Testis (tissue), 3 donors: ENCODE measurements around the gene CFAP77. TPM values are rescaled to one million over a fixed set of nuclear protein-coding genes. Genes with fewer than 3 reads are reported as not detected.

Experiments used
- DNase-seq: peaks from one replicate; pipeline ENCODE4 v3.0.0-alpha.2; 2019
- H3K27ac ChIP-seq, 2 donors: fragments of 200-600 bp; sonication (generic); one replicate each; pipeline ENCODE4 v1.5.1; 2019
- H3K27me3 ChIP-seq: fragments of 200-600 bp; sonication (generic); one replicate; pipeline ENCODE4 v1.5.1; 2019
- H3K36me3 ChIP-seq: fragments of 200-600 bp; sonication (generic); one replicate; pipeline ENCODE4 v1.5.1; 2017; ENCODE audit warnings: low read depth; ENCODE audit errors: missing control alignments
- H3K4me1 ChIP-seq: fragments of 200-600 bp; sonication (generic); one replicate; pipeline ENCODE4 v1.5.1; 2019
- H3K4me3 ChIP-seq, 2 donors: fragments of 200-600 bp; sonication (generic); one replicate each; pipeline ENCODE4 v1.5.1; 2017 to 2019
- H3K9me3 ChIP-seq: fragments of 200-600 bp; sonication (generic); one replicate; pipeline ENCODE4 v1.5.1; 2017
- POLR2A ChIP-seq: fragments of 450-650 bp; IDR thresholded peaks from one replicate; pipeline ENCODE4 v1.6.1; 2017; ENCODE audit warnings: antibody characterized with exemption, mild to moderate bottlenecking, moderate library complexity
- WGBS, 2 donors: methylation state at CpG; one replicate each; pipeline ENCODE4 v1.1.5; 2018; 5-methylcytosine and 5-hydroxymethylcytosine counted together
- intact Hi-C: fragments of 100-400 bp; cut with DNase I; formaldehyde crosslinking; loops from one replicate; pipeline ENCODE4 v1.15.1; 2023; ENCODE audit warnings: low total_unique reads
- polyA plus RNA-seq: library from polyadenylated mRNA; stranded (reverse); fragments of 350-450 nt; fragmentation: Illumina TruSeq; extraction: RNeasy Lipid Tissue Mini Kit (QIAGEN cat#74804); gene quantifications from one replicate; pipeline ENCODE4 v1.2.3, GENCODE V29; 2014; ENCODE audit warnings: low read depth, low replicate concordance; ENCODE audit not compliant: insufficient read depth
- total RNA-seq, 2 donors: library from RNA; depleted of rRNA; stranded (reverse); fragments of >200 nt; gene quantifications; one replicate each; pipeline ENCODE4 v1.2.3, GENCODE V29; 2016
- TF ChIP-seq, protein P1 (sequence below), 3 experiments: fragments of 450-650 bp in 2 of 3; fragments of 200-600 bp in 1 of 3; sonication (generic) in 1 of 3; IDR thresholded peaks; one replicate each; pipeline ENCODE4 v1.5.1; 2016 to 2019; ENCODE audit warnings: antibody characterized with exemption in 3 of 3, mild to moderate bottlenecking in 2 of 3, moderate library complexity in 1 of 3

Gene CFAP77
- total and polyA plus RNA-seq, 3 donors from 2014 or later: 13.6 to 36.2 (median 20.9) TPM

DNA sequence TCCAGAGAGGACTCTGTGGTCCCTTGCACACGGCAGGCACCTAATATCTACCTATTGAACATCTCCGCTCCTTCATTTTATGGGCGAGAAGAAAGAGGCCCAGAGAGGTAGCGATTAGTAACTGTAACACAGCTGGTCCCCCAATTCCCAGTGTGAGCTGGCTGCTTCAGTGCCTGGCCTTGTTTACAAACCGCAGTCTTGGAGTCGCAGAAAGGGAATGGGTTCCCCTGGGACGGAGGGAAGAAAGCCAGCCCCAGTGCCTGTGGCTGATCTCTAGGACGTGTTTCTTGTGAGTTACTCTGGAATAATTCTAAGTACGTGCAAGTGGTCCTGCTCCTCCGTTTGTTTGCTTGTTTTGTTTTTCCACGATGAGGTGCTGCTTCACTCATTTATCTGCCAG is 52.0 kb downstream of the CFAP77 start:
- no peak for DNase-seq
- Histone ChIP-seq H3K9me3 (no peaks in the 10 kb centered on the region), H3K27me3 (no peaks in the 10 kb centered on the region), H3K27ac (no peak overlapping the region), H3K36me3 (no peaks in the 10 kb centered on the region), H3K4me1 (no peaks in the 10 kb centered on the region), H3K4me3 (no peak overlapping the region)
- TF ChIP-seq POLR2A: no peak
- TF ChIP-seq, protein P1, sequence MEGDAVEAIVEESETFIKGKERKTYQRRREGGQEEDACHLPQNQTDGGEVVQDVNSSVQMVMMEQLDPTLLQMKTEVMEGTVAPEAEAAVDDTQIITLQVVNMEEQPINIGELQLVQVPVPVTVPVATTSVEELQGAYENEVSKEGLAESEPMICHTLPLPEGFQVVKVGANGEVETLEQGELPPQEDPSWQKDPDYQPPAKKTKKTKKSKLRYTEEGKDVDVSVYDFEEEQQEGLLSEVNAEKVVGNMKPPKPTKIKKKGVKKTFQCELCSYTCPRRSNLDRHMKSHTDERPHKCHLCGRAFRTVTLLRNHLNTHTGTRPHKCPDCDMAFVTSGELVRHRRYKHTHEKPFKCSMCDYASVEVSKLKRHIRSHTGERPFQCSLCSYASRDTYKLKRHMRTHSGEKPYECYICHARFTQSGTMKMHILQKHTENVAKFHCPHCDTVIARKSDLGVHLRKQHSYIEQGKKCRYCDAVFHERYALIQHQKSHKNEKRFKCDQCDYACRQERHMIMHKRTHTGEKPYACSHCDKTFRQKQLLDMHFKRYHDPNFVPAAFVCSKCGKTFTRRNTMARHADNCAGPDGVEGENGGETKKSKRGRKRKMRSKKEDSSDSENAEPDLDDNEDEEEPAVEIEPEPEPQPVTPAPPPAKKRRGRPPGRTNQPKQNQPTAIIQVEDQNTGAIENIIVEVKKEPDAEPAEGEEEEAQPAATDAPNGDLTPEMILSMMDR (IDR thresholded peaks at IDR 0.05): no peak
- intact Hi-C loops: no loop called here
- WGBS, 2 donors: 57 to 73% methylated on average over 11 of the region's 11 CpGs

DNA sequence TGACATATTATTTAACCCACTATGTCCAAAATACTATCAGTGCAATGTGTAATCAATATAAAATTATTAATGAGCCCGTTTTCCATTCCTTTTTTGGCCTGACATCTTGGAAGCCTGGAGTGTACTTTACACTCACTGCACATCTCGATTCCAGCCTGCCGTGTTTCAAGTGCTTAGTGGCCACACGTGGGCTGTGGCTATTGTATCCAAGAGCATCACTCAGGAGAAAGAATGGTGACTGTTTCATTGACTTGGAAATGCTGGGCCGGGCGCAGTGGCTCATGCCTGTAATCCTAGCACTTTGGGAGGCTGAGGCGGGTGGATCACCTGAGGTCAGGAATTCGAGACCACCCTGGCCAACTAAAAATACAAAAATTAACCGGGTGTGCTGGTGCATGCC is 54.5 kb downstream of the CFAP77 start:
- Histone ChIP-seq H3K27me3 (no peaks in the 10 kb centered on the region), H3K4me1 (no peaks in the 10 kb centered on the region), H3K27ac (no peak overlapping the region), H3K4me3 (no peak overlapping the region), H3K9me3 (no peaks in the 10 kb centered on the region), H3K36me3 (no peaks in the 10 kb centered on the region)
- 82 to 89% methylated on average over 9 of the region's 9 CpGs for WGBS, 2 donors
- TF ChIP-seq POLR2A: no peak
- TF ChIP-seq, protein P1 (IDR thresholded peaks at IDR 0.05): no peak
- intact Hi-C loops: no loop called here
- DNase-seq: no peak

DNA sequence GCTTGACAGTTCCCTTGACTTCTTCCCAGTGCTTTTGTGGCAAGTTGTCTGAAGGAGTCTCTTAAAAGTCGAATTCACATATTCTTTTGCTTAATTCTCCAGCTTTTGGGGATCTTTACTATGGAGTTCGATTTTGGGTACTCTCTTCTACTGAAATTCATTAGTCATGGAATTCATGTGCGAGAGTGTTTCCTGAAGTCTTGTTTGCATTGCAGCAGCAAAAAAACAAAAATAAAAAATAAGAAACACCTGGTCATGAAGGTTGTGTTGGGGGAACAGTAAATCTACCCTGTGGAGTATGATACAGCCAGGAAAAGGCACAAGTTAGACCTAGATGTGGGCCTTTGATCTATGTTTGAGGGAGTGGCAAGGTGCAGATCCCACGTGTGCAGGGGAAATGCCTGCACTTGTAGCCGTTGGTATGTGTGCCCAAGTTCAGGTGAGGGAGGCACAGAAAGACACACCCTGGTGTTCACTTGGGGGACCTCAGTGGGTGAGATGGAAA is 55.2 kb downstream of the CFAP77 start:
- DNase-seq: no peak
- Histone ChIP-seq H3K27me3 (no peaks in the 10 kb centered on the region), H3K36me3 (no peaks in the 10 kb centered on the region), H3K4me3 (no peak overlapping the region), H3K4me1 (no peaks in the 10 kb centered on the region), H3K27ac (no peak overlapping the region), H3K9me3 (no peaks in the 10 kb centered on the region)
- TF ChIP-seq, protein P1 (IDR thresholded peaks at IDR 0.05): no peak
- no peak for TF ChIP-seq POLR2A
- intact Hi-C loops: no loop called here
- WGBS, 2 donors: 79 to 85% methylated on average over 5 of the region's 5 CpGs

DNA sequence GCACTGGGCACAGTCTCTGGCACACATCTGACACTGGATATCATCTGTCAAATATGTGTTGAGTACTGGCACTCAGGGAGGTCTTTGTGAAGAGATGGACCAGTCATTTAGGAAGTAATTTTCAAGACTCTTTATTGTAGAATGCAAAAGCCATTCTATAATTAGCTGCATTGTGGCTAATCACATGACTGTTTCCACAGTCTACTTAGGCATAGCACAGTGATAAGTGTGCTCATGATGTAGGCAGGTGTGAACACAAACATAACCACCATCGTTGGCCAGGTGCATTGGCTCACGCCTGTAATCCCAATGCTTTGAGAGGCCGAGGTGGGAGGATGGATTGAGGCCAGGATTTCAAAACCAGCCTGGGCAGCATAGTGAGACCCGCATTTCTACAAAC is 62.2 kb downstream of the CFAP77 start:
- intact Hi-C loops: no loop called here
- H3K27me3 ChIP-seq: no peaks in the 10 kb centered on the region
- no peak overlapping the region for H3K27ac ChIP-seq
- no peaks in the 10 kb centered on the region for H3K36me3 ChIP-seq
- TF ChIP-seq POLR2A: no peak
- TF ChIP-seq, protein P1 (IDR thresholded peaks at IDR 0.05): no peak
- DNase-seq: no peak
- no peaks in the 10 kb centered on the region for H3K4me1 ChIP-seq
- no peak overlapping the region for H3K4me3 ChIP-seq
- 89 to 97% methylated on average over 4 of the region's 4 CpGs for whole genome bisulfite sequencing, 2 donors
- H3K9me3 ChIP-seq: no peaks in the 10 kb centered on the region

DNA sequence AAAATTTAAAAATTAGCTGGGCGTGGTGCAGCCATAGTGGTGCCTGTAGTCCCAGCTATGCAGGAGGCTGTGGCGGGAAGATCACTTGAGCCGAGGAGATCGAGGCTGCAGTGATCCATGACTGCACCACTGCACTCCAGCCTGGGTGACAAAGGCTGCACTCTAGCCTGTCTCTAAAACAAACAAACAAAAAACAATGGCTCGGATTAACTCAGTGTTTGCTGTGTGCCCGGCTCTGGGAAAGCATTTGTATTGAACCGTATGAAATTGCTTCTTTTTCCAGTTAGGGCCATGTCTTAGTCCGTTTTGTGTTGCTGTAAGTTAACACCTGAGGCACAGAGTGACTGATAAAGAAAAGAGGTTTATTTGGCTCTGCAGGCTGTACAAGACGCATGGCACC is 62.6 kb downstream of the CFAP77 start:
- Histone ChIP-seq H3K27me3 (no peaks in the 10 kb centered on the region), H3K36me3 (no peaks in the 10 kb centered on the region), H3K27ac (no peak overlapping the region), H3K4me3 (no peak overlapping the region), H3K4me1 (no peaks in the 10 kb centered on the region), H3K9me3 (no peaks in the 10 kb centered on the region)
- intact Hi-C loops: no loop called here
- TF ChIP-seq, protein P1 (IDR thresholded peaks at IDR 0.05): no peak
- TF ChIP-seq POLR2A: no peak
- DNase-seq: no peak
- 85 to 87% methylated on average over 9 of the region's 9 CpGs for WGBS, 2 donors
